ENCODE results near the gene NUMA1.

NUMA1 gene

GRCh38 chr11:71992136-71992730 is 88.1 kb downstream of the NUMA1 start:
- TF ChIP-seq, protein P1, sequence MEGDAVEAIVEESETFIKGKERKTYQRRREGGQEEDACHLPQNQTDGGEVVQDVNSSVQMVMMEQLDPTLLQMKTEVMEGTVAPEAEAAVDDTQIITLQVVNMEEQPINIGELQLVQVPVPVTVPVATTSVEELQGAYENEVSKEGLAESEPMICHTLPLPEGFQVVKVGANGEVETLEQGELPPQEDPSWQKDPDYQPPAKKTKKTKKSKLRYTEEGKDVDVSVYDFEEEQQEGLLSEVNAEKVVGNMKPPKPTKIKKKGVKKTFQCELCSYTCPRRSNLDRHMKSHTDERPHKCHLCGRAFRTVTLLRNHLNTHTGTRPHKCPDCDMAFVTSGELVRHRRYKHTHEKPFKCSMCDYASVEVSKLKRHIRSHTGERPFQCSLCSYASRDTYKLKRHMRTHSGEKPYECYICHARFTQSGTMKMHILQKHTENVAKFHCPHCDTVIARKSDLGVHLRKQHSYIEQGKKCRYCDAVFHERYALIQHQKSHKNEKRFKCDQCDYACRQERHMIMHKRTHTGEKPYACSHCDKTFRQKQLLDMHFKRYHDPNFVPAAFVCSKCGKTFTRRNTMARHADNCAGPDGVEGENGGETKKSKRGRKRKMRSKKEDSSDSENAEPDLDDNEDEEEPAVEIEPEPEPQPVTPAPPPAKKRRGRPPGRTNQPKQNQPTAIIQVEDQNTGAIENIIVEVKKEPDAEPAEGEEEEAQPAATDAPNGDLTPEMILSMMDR (conservative IDR thresholded peaks at IDR 0.05) = no peak
- H3K27ac ChIP-seq = no peak overlapping the region

GRCh38 chr11:71991494-71991893 is 88.8 kb downstream of the NUMA1 start:
- no peak overlapping the region for H3K27ac ChIP-seq
- TF ChIP-seq, protein P1 (conservative IDR thresholded peaks at IDR 0.05) = no peak

DNA sequence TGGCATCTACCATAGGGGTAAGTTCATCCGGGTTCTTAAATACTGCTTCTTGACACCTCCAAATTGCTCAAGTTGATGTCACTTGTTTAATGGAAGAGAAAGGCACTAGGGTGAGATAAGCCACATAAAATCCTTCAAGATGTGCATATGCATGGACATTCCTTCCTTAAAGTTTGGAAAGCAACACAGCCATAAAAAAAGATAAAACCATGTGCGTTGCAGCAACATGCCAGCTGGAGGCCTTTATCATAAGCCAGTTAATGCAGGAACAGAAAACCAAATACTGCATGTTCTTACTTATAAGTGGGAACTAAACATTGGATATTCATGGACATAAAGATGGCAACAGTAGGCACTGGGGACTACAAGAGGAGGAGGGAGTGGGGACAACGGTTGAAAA is 89.6 kb downstream of the NUMA1 start:
- TF ChIP-seq, protein P1 (conservative IDR thresholded peaks at IDR 0.05) = no peak
- no peak overlapping the region for H3K27ac ChIP-seq

GRCh38 chr11:71988050-71988449 is 92.3 kb downstream of the NUMA1 start:
- TF ChIP-seq, protein P1 (conservative IDR thresholded peaks at IDR 0.05) = no peak
- H3K27ac ChIP-seq = no peak overlapping the region

GRCh38 chr11:71987521-71987920 is 92.8 kb downstream of the NUMA1 start:
- no peak overlapping the region for H3K27ac ChIP-seq
- TF ChIP-seq, protein P1 (conservative IDR thresholded peaks at IDR 0.05) = no peak

DNA sequence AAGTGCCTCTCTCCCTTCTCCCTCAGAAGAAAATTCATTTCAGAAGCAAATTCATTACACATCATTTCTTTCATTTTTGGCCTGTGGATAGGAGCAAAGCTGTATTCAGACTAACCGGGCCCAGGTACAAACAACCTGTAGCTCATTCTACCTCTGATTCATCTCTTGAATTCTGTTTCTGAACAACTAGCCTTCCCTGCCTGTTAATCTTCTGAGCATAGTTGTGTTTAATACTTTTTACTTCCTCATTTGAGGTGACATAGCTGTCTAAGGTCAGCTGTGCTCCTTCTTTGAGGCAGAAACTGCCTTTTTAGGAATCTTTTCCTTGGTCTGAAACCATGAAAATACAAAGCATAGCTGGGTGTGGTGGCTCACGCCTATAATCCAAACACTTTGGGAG is 94.2 kb downstream of the NUMA1 start:
- TF ChIP-seq, protein P1 (conservative IDR thresholded peaks at IDR 0.05) = no peak
- no peak overlapping the region for H3K27ac ChIP-seq

DNA sequence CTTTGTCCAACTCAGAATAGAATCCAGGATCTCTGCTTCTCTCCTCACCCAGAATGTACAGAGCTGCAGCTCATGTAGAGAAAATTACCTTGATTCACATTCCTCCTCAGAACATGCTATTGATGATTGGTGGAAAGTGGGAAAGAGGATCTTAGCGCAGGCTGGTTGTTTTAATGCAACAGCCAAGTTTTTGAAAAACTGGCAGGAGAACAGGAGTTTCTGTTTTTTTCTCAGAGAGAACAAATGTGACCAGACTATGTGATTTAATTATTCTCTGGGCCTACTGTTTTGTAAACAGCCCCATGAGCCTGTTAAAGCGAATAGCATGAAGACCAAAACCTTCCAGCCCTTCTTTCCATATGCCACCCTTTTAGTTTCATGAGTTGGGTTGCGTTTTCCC is 100.7 kb downstream of the NUMA1 start:
- H3K27ac ChIP-seq = no peak overlapping the region
- TF ChIP-seq, protein P1 (conservative IDR thresholded peaks at IDR 0.05) = no peak

Measured in VCaP (cell line).